K562 (cell line): ENCODE data around the gene PCK1. TPM values are rescaled to one million over a fixed set of nuclear protein-coding genes. Genes with fewer than 3 reads are reported as not detected.

ENCODE experiments used
- ATF1 ChIP-seq, 2 experiments: fragments of 450-650 bp in 1 of 2; IDR thresholded peaks; 2 replicates each; pipeline ENCODE4 v1.6.1; 2016; ENCODE audit warnings: missing compliant biosample characterization in 1 of 2, missing genetic modification characterization in 1 of 2
- BCOR ChIP-seq: fragments of 450-650 bp; IDR thresholded peaks from 2 replicates; pipeline ENCODE4 v1.6.1; 2016
- BRD9 ChIP-seq: fragments of 450-650 bp; IDR thresholded peaks from 2 replicates; pipeline ENCODE4 v1.6.1; 2018; ENCODE audit warnings: low read depth; ENCODE audit not compliant: partially characterized antibody
- C11orf30 ChIP-seq: fragments of 450-650 bp; IDR thresholded peaks from 2 replicates; pipeline ENCODE4 v1.6.1; 2016; ENCODE audit warnings: low read depth, mild to moderate bottlenecking
- CHD2 ChIP-seq: IDR thresholded peaks from 2 replicates; pipeline ENCODE4 v1.6.1; 2011; ENCODE audit warnings: low read depth, low read length
- NFXL1 ChIP-seq: fragments of 450-650 bp; formaldehyde crosslinking; IDR thresholded peaks from 2 replicates; pipeline ENCODE4 v1.4.0; 2021; ENCODE audit warnings: mild to moderate bottlenecking
- PHF8 ChIP-seq: fragments of 200-600 bp; sonication (generic); IDR thresholded peaks from 2 replicates; pipeline ENCODE4 v1.6.1; 2012; ENCODE audit warnings: mixed run types, mild to moderate bottlenecking, inconsistent platforms, low read length, moderate library complexity, borderline replicate concordance
- PPARD ChIP-seq: fragments of 250-450 bp; sonication (Bioruptor Pico); IDR thresholded peaks from 2 replicates; pipeline ENCODE4 v1.8.0; 2022; ENCODE audit warnings: inconsistent platforms, mild to moderate bottlenecking, moderate library complexity
- RB1 ChIP-seq: fragments of 450-650 bp; IDR thresholded peaks from 2 replicates; pipeline ENCODE4 v1.6.1; 2017; ENCODE audit warnings: low read depth, mild to moderate bottlenecking
- RBM25 ChIP-seq: fragments of 200-400 bp; formaldehyde crosslinking; IDR thresholded peaks from 2 replicates; pipeline ENCODE4 v1.6.1; 2018; ENCODE audit warnings: low read length, low read depth, moderate library complexity; ENCODE audit not compliant: severe bottlenecking
- ZNF143 ChIP-seq: sonication (generic); formaldehyde crosslinking; IDR thresholded peaks from 2 replicates; pipeline ENCODE4 v1.9.0; 2022; ENCODE audit warnings: mild to moderate bottlenecking, missing genetic modification reagents
- ZNF165 ChIP-seq: fragments of 250-450 bp; sonication (Bioruptor Pico); IDR thresholded peaks from 2 replicates; pipeline ENCODE4 v1.4.0; 2020; ENCODE audit warnings: borderline replicate concordance
- ZNF384 ChIP-seq: IDR thresholded peaks from 2 replicates; pipeline ENCODE4 v1.6.1; 2012; ENCODE audit warnings: low read depth, low read length, improper control_type of control experiment
- polyA plus RNA-seq, 8 experiments: library from polyadenylated mRNA; depleted of rRNA in 4 of 8; stranded (reverse) in 5 of 8; unstranded in 3 of 8; fragments of >200 nt; fragmentation: Nextera tagmentation in 2 of 8; fragmentation: Illumina TruSeq in 1 of 8; extraction: Ambion mirVana in 2 of 8; extraction: Trizol in 1 of 8; gene quantifications; 2 replicates each; pipeline versions ENCODE4 v1.2.1 to v1.2.3, GENCODE V29; 2011 to 2014; ENCODE audit warnings: inconsistent platforms in 1 of 8, missing spikeins in 1 of 8
- total RNA-seq, 7 experiments: library from RNA; depleted of rRNA in 6 of 7; stranded (reverse); fragments of >200 nt in 6 of 7; fragmentation: Illumina TruSeq in 2 of 7; extraction: Trizol in 2 of 7; gene quantifications; 2 replicates each; pipeline versions ENCODE4 v1.2.1 to v1.2.3, GENCODE V29; 2011 to 2021; ENCODE audit warnings: low replicate concordance in 1 of 7
- TF ChIP-seq, protein P1 (sequence below): fragments of 450-650 bp; IDR thresholded peaks from 2 replicates; pipeline ENCODE4 v1.6.1; 2014; ENCODE audit warnings: low read depth, mild to moderate bottlenecking, moderate library complexity, borderline replicate concordance

PCK1 gene
- total and polyA plus RNA-seq, 9 of the 15 experiments (the other 6 are each of a cell fraction or from before 2014, with no cell fraction given), result 0.05 to 0.73 (median 0.15) TPM

DNA sequence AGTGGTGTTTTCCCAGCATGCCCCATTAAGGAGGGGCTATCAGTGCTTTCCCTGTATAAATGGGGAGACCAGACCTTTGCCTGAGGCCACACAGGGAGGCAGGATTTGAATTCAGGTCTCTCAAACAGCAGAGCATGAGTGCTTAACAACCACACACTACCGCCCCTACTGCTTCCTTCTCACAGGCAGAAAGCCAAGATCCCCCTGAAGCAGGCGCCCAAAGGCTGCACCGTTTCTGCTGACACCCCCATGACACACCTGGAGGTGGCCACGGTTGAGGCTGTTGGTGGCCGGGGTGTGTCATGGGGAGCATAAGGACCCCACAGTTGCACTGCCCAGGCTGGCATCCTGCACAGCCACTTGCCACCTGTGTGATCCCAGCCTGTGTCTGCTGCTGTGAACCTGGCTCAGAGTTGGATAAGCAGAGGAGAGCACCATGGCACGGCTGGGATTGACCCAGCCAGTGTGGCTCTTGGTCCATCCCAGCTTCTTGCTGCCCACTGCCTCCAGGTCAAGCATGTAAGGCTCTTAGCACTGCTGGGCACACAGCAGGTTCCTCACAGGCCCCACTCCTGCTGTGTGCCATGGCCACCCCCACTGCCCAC lies 28.3 kb downstream of the PCK1 start (continued):
- TF ChIP-seq PHF8 (no peak), C11orf30 (no peak), BRD9 (no peak), RBM25 (peak; percentile 34), NFXL1 (CRISPR knock-in tag) (no peak), BCOR (0 out of 2 replicates have a peak, but pooled peaks have one; percentile 14), CHD2 (no peak), PPARD (CRISPR knock-in tag) (no peak), ZNF384 (no peak), RB1 (no peak), ZNF143 (CRISPR knock-in tag) (no peak), ZNF165 (CRISPR knock-in tag) (no peak), ATF1 (CRISPR knock-in tag; IDR thresholded peaks at IDR 0.05) (no peak), ATF1 (tag; IDR thresholded peaks at IDR 0.05) (no peak)
- TF ChIP-seq, protein P1, sequence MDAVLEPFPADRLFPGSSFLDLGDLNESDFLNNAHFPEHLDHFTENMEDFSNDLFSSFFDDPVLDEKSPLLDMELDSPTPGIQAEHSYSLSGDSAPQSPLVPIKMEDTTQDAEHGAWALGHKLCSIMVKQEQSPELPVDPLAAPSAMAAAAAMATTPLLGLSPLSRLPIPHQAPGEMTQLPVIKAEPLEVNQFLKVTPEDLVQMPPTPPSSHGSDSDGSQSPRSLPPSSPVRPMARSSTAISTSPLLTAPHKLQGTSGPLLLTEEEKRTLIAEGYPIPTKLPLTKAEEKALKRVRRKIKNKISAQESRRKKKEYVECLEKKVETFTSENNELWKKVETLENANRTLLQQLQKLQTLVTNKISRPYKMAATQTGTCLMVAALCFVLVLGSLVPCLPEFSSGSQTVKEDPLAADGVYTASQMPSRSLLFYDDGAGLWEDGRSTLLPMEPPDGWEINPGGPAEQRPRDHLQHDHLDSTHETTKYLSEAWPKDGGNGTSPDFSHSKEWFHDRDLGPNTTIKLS, result no peak
